Measurements from ENCODE around the gene CD1B. TPM values are rescaled to one million over a fixed set of nuclear protein-coding genes. Genes with fewer than 3 reads are reported as not detected.
"Not testable (repeated sequence)": the region's sequence is repeated elsewhere in the genome, so short reads cannot be mapped to it uniquely, and the experiment has no call there.

CD1B gene
- total RNA-seq, 1 donor from 2014 or later: not detected

DNA sequence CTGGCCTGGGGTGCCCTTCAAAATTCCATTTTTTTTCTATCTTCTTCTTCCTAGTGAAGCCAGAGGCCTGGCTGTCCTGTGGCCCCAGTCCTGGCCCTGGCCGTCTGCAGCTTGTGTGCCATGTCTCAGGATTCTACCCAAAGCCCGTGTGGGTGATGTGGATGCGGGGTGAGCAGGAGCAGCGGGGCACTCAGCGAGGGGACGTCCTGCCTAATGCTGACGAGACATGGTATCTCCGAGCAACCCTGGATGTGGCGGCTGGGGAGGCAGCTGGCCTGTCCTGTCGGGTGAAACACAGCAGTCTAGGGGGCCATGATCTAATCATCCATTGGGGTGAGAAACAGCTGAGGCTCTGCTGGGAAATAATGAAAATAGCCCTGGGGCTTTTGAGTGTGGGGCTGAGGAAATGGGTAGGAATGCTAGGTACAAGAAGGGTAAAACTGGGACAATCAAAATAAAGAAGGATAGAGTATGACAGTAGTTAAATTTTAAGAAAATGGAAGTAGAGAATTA is 24.5 kb upstream of the CD1B start:
- DNase-seq (ENCODE audit: low read depth): no peak
- peaks cover 4% of the 10 kb centered on the region for H3K4me1 Mint-ChIP-seq (ENCODE audit: low read depth, unreplicated experiment)
- no peak overlapping the region for H3K4me3 ChIP-seq (ENCODE audit: insufficient read depth, low read depth, low read length)

DNA sequence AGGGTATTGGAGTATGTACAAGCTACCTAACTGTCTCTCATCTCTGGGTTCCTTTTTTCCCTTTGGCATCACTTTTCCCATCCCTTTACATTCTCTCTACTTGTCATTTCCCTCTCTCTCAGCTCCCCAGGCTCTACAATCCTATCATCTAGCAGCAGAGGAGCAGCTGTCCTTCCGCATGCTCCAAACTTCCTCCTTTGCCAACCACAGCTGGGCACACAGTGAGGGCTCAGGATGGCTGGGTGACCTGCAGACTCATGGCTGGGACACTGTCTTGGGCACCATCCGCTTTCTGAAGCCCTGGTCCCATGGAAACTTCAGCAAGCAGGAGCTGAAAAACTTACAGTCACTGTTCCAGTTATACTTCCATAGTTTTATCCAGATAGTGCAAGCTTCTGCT is 22.9 kb upstream of the CD1B start:
- H3K4me2 ChIP-seq (ENCODE audit: low read length): no peak overlapping the region
- H3K27ac ChIP-seq (ENCODE audit: low read depth, low read length): no peak overlapping the region
- no peak overlapping the region for H2AFZ ChIP-seq (ENCODE audit: low read depth, low read length)
- Mint-ChIP-seq H3K36me3 (ENCODE audit: low read depth, unreplicated experiment) (no peaks in the 10 kb centered on the region), H3K9me3 (ENCODE audit: unreplicated experiment) (no peaks in the 10 kb centered on the region), H3K4me1 (ENCODE audit: low read depth, unreplicated experiment) (peaks cover 4% of the 10 kb centered on the region), H3K4me3 (ENCODE audit: unreplicated experiment) (no peak overlapping the region), H3K27ac (ENCODE audit: unreplicated experiment) (no peak overlapping the region), H3K27me3 (ENCODE audit: low read depth, unreplicated experiment) (peaks cover 22% of the 10 kb centered on the region)
- H3K4me1 ChIP-seq (ENCODE audit: insufficient read depth, low read length): no peaks in the 10 kb centered on the region
- FAIRE-seq (no peak), DNase-seq (ENCODE audit: low read depth) (no peak)
- H3K36me3 ChIP-seq (ENCODE audit: insufficient read depth, low read length): no peaks in the 10 kb centered on the region
- no peaks in the 10 kb centered on the region for H3K79me2 ChIP-seq (ENCODE audit: insufficient read depth, low read length)
- H4K20me1 ChIP-seq (ENCODE audit: insufficient read depth, low read length): no peaks in the 10 kb centered on the region
- no peaks in the 10 kb centered on the region for H3K9me3 ChIP-seq (ENCODE audit: insufficient read depth, low read depth, low read length)
- H3K4me3 ChIP-seq (ENCODE audit: insufficient read depth, low read depth, low read length): no peak overlapping the region
- H3K9ac ChIP-seq (ENCODE audit: low read length): no peak overlapping the region
- TF ChIP-seq CTCF (IDR thresholded peaks at IDR 0.05; ENCODE audit: insufficient read depth, low read depth, low read length) (no peak), EZH2 (IDR thresholded peaks at IDR 0.05; ENCODE audit: insufficient read depth, low read length) (no peak)
- no peaks in the 10 kb centered on the region for H3K27me3 ChIP-seq (ENCODE audit: insufficient read depth, low read length)

More for the DNA sequence above, 24.5 kb upstream of the CD1B start:
- Histone ChIP-seq H3K4me2 (ENCODE audit: low read length) (no peak overlapping the region), H3K9ac (ENCODE audit: low read length) (no peak overlapping the region), H3K4me1 (ENCODE audit: insufficient read depth, low read length) (no peaks in the 10 kb centered on the region), H3K27me3 (ENCODE audit: insufficient read depth, low read length) (no peaks in the 10 kb centered on the region), H3K36me3 (ENCODE audit: insufficient read depth, low read length) (no peaks in the 10 kb centered on the region), H4K20me1 (ENCODE audit: insufficient read depth, low read length) (no peaks in the 10 kb centered on the region), H2AFZ (ENCODE audit: low read depth, low read length) (no peak overlapping the region), H3K27ac (ENCODE audit: low read depth, low read length) (no peak overlapping the region), H3K79me2 (ENCODE audit: insufficient read depth, low read length) (no peaks in the 10 kb centered on the region), H3K9me3 (ENCODE audit: insufficient read depth, low read depth, low read length) (no peaks in the 10 kb centered on the region)
- TF ChIP-seq EZH2 (IDR thresholded peaks at IDR 0.05; ENCODE audit: insufficient read depth, low read length) (no peak), CTCF (IDR thresholded peaks at IDR 0.05; ENCODE audit: insufficient read depth, low read depth, low read length) (no peak)
- Mint-ChIP-seq H3K4me3 (ENCODE audit: unreplicated experiment) (no peak overlapping the region), H3K9me3 (ENCODE audit: unreplicated experiment) (no peaks in the 10 kb centered on the region), H3K27me3 (ENCODE audit: low read depth, unreplicated experiment) (peaks cover 22% of the 10 kb centered on the region), H3K27ac (ENCODE audit: unreplicated experiment) (no peak overlapping the region), H3K36me3 (ENCODE audit: low read depth, unreplicated experiment) (no peaks in the 10 kb centered on the region)
- no peak for FAIRE-seq

- H2AFZ ChIP-seq (ENCODE audit: low read depth, low read length): no peak within 1 kb of the TSS
- H3K27ac Mint-ChIP-seq (ENCODE audit: unreplicated experiment): no peak within 1 kb of the TSS
- H3K9me3 ChIP-seq (ENCODE audit: insufficient read depth, low read depth, low read length): no peaks in the 10 kb centered on the region
- no peaks in the 10 kb centered on the region for H3K4me1 ChIP-seq (ENCODE audit: insufficient read depth, low read length)
- H3K4me1 Mint-ChIP-seq (ENCODE audit: low read depth, unreplicated experiment): peaks cover 4% of the 10 kb centered on the region
- no peaks in the 10 kb centered on the region for H3K36me3 Mint-ChIP-seq (ENCODE audit: low read depth, unreplicated experiment)
- no peaks in the 10 kb centered on the region for H4K20me1 ChIP-seq (ENCODE audit: insufficient read depth, low read length)
- no peaks in the 10 kb centered on the region for H3K9me3 Mint-ChIP-seq (ENCODE audit: unreplicated experiment)
- no peak within 1 kb of the TSS for H3K4me3 Mint-ChIP-seq (ENCODE audit: unreplicated experiment)
- H3K79me2 ChIP-seq (ENCODE audit: insufficient read depth, low read length): no peaks in the 10 kb centered on the region
- no peak within 1 kb of the TSS for H3K4me3 ChIP-seq (ENCODE audit: insufficient read depth, low read depth, low read length)
- DNase-seq (ENCODE audit: low read depth) (no peak), FAIRE-seq (no peak)
- TF ChIP-seq EZH2 (IDR thresholded peaks at IDR 0.05; ENCODE audit: insufficient read depth, low read length) (no peak), CTCF (IDR thresholded peaks at IDR 0.05; ENCODE audit: insufficient read depth, low read depth, low read length) (no peak)
- no peak within 1 kb of the TSS for H3K27ac ChIP-seq (ENCODE audit: low read depth, low read length)
- H3K36me3 ChIP-seq (ENCODE audit: insufficient read depth, low read length): no peaks in the 10 kb centered on the region
- H3K27me3 ChIP-seq (ENCODE audit: insufficient read depth, low read length): no peaks in the 10 kb centered on the region
- no peak within 1 kb of the TSS for H3K9ac ChIP-seq (ENCODE audit: low read length)
- peaks cover 22% of the 10 kb centered on the region for H3K27me3 Mint-ChIP-seq (ENCODE audit: low read depth, unreplicated experiment)
- H3K4me2 ChIP-seq (ENCODE audit: low read length): no peak within 1 kb of the TSS
These were observed 22.2 kb upstream of the CD1B start, which contains the start of gene CD1E for GRCh38 chr1:158353303-158354075. Gene CD1E, plus strand, starts transcription at chr1:158353894. Its CDS starts 95 bp downstream, at chr1:158353989.

DNA sequence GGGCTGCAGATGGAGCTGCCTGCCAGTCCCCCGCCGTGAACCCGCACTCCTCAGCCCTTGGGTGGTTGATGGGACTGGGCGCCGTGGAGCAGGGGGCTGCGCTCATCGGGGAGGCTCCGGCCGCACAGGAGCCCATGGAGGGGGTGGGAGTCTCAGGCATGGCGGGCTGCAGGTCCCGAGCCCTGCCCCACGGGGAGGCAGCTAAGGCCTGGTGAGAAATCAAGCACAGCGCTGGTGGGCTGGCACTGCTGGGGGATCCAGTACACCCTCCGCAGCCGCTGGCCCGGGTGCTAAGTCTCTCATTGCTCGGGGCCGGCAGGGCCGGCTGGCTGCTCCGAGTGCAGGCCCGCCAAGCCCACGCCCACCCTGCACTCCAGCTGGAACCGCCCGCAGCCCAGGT is 17.6 kb upstream of the CD1B start:
- H3K4me3 Mint-ChIP-seq (ENCODE audit: unreplicated experiment); FAIRE-seq; H3K9ac ChIP-seq (ENCODE audit: low read length); H3K36me3 Mint-ChIP-seq (ENCODE audit: low read depth, unreplicated experiment); H3K27ac Mint-ChIP-seq (ENCODE audit: unreplicated experiment); H3K27me3 ChIP-seq (ENCODE audit: insufficient read depth, low read length); H3K9me3 Mint-ChIP-seq (ENCODE audit: unreplicated experiment); H4K20me1 ChIP-seq (ENCODE audit: insufficient read depth, low read length); H3K4me3 ChIP-seq (ENCODE audit: insufficient read depth, low read depth, low read length); H3K79me2 ChIP-seq (ENCODE audit: insufficient read depth, low read length); H3K27ac ChIP-seq (ENCODE audit: low read depth, low read length); H3K4me1 ChIP-seq (ENCODE audit: insufficient read depth, low read length); H2AFZ ChIP-seq (ENCODE audit: low read depth, low read length); H3K27me3 Mint-ChIP-seq (ENCODE audit: low read depth, unreplicated experiment); DNase-seq (ENCODE audit: low read depth); H3K4me2 ChIP-seq (ENCODE audit: low read length); H3K36me3 ChIP-seq (ENCODE audit: insufficient read depth, low read length); H3K4me1 Mint-ChIP-seq (ENCODE audit: low read depth, unreplicated experiment); H3K9me3 ChIP-seq (ENCODE audit: insufficient read depth, low read depth, low read length): not testable (repeated sequence)
